HG03095 (cell line): ENCODE results near the gene PARD3.
A peak's percentile ranks its signal among the peaks of the same experiment; 100 is the strongest.

Source experiments
- ATAC-seq: cut with Tn5 transposase; IDR thresholded peaks from one replicate; pipeline ENCODE4 v1.9.1; 2021; ENCODE audit warnings: moderate library complexity; ENCODE audit not compliant: unreplicated experiment

The PARD3 gene

GRCh38 chr10:34333513-34333912 is 481.6 kb downstream of the PARD3 start:
- ATAC-seq: no peak

- no peak for ATAC-seq
Observed at GRCh38 chr10:34327184-34327583, 487.9 kb downstream of the PARD3 start.

GRCh38 chr10:34323192-34323591 is 491.9 kb downstream of the PARD3 start:
- no peak for ATAC-seq

GRCh38 chr10:34320265-34320664 is 494.8 kb downstream of the PARD3 start:
- no peak for ATAC-seq

- ATAC-seq: no peak
Observed at GRCh38 chr10:34319197-34319846, 495.8 kb downstream of the PARD3 start.

GRCh38 chr10:34316154-34316553 is 498.9 kb downstream of the PARD3 start:
- ATAC-seq: no peak

GRCh38 chr10:34314457-34314856 is 500.6 kb downstream of the PARD3 start:
- no peak for ATAC-seq

GRCh38 chr10:34313888-34314287 is 501.2 kb downstream of the PARD3 start:
- ATAC-seq: no peak

GRCh38 chr10:34313353-34313752 is 501.7 kb downstream of the PARD3 start:
- ATAC-seq: no peak

- ATAC-seq: no peak
Observed at GRCh38 chr10:34311679-34312078, 503.4 kb downstream of the PARD3 start.

GRCh38 chr10:34310234-34310633 is 504.9 kb downstream of the PARD3 start:
- ATAC-seq: no peak

- ATAC-seq: peak; percentile 87
Observed at GRCh38 chr10:34305189-34305588, 509.9 kb downstream of the PARD3 start.

- no peak for ATAC-seq
Observed at GRCh38 chr10:34303022-34303421, 512.1 kb downstream of the PARD3 start.

- no peak for ATAC-seq
Observed at GRCh38 chr10:34299105-34299611, 515.9 kb downstream of the PARD3 start.

- ATAC-seq: no peak
Observed at GRCh38 chr10:34298346-34298818, 516.7 kb downstream of the PARD3 start.

- no peak for ATAC-seq
Observed at GRCh38 chr10:34297541-34298345, 517.4 kb downstream of the PARD3 start.

- no peak for ATAC-seq
Observed at GRCh38 chr10:34295142-34295548, 520.0 kb downstream of the PARD3 start.

GRCh38 chr10:34294137-34294536 is 521.0 kb downstream of the PARD3 start:
- ATAC-seq: no peak

- ATAC-seq: no peak
Observed at GRCh38 chr10:34292675-34293074, 522.4 kb downstream of the PARD3 start.

- ATAC-seq: no peak
Observed at GRCh38 chr10:34292194-34292565, 522.9 kb downstream of the PARD3 start.

GRCh38 chr10:34291466-34292193 is 523.5 kb downstream of the PARD3 start:
- peak; percentile 81 for ATAC-seq
